Osteocyte (in vitro differentiated cells): ENCODE data around the gene C1QTNF8. TPM values are rescaled to one million over a fixed set of nuclear protein-coding genes. Genes with fewer than 3 reads are reported as not detected.

Experiments
- DNase-seq: peaks from one replicate; pipeline ENCODE4 v3.0.0; 2021; ENCODE audit warnings: mixed read lengths; ENCODE audit not compliant: unreplicated experiment; ENCODE audit errors: extremely low spot score
- H3K27ac Mint-ChIP-seq: one replicate; pipeline ENCODE4 v1.8.0; 2021; ENCODE audit warnings: mild to moderate bottlenecking, mixed read lengths; ENCODE audit not compliant: unreplicated experiment
- H3K27me3 Mint-ChIP-seq: one replicate; pipeline ENCODE4 v1.8.0; 2021; ENCODE audit warnings: mixed read lengths; ENCODE audit not compliant: unreplicated experiment
- H3K36me3 Mint-ChIP-seq: one replicate; pipeline ENCODE4 v1.8.0; 2021; ENCODE audit warnings: mixed read lengths; ENCODE audit not compliant: unreplicated experiment
- H3K4me1 Mint-ChIP-seq: one replicate; pipeline ENCODE4 v1.8.0; 2021; ENCODE audit warnings: mixed read lengths; ENCODE audit not compliant: unreplicated experiment
- H3K4me3 Mint-ChIP-seq: one replicate; pipeline ENCODE4 v1.8.0; 2021; ENCODE audit warnings: mild to moderate bottlenecking, moderate library complexity, mixed read lengths; ENCODE audit not compliant: unreplicated experiment
- H3K9me3 Mint-ChIP-seq: one replicate; pipeline ENCODE4 v1.8.0; 2021; ENCODE audit warnings: mixed read lengths; ENCODE audit not compliant: unreplicated experiment
- total RNA-seq: library from RNA; stranded (reverse); gene quantifications from 2 replicates; pipeline ENCODE4 v1.2.1, GENCODE V29; 2021
- TF ChIP-seq, protein P1 (sequence below): fragments of 200-600 bp; sonication (generic); IDR thresholded peaks from 2 replicates; pipeline ENCODE4 v1.5.0; 2021; ENCODE audit warnings: antibody characterized with exemption, mild to moderate bottlenecking, moderate library complexity

C1QTNF8 gene
- total RNA-seq, 1 donor from 2014 or later: not detected

DNA sequence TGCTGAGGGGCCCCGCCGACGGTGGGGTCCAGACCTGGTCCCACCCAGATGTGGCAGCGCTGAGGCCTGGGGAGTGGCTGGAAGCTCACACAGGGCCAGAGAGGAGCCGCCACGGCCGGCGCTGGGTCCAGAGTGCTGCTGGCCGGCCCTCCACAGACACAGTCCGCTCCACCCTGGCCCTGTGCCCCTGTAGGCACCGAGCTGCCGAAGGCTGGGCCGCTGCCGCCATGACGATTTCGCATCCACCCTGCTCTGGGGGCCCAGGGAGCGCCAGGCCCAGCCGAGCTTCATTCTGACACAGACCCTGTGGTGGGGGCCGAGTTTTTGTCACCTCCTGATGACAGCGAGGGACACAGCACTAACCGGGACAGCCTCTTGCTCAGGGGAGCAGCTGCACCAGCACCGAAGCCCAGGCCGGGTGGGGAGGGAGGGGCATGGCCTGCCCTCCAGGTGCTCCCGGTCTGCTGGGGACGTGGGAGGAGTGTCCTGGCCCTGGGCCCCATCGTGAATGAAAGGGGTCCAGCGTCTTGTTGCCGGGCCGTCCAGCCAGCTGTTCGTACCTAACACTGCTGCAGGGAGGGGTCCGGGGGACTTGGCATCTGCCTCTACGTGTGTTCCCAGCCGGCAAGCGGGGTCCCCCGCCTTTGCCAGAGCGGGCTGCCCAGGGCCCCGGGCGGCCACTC is 50.6 kb downstream of the C1QTNF8 start:
- Mint-ChIP-seq H3K27ac (no peak overlapping the region), H3K36me3 (no peaks in the 10 kb centered on the region), H3K27me3 (no peaks in the 10 kb centered on the region), H3K4me1 (no peaks in the 10 kb centered on the region), H3K4me3 (no peak overlapping the region), H3K9me3 (peaks cover 8% of the 10 kb centered on the region)
- DNase-seq: no peak
- TF ChIP-seq, protein P1, sequence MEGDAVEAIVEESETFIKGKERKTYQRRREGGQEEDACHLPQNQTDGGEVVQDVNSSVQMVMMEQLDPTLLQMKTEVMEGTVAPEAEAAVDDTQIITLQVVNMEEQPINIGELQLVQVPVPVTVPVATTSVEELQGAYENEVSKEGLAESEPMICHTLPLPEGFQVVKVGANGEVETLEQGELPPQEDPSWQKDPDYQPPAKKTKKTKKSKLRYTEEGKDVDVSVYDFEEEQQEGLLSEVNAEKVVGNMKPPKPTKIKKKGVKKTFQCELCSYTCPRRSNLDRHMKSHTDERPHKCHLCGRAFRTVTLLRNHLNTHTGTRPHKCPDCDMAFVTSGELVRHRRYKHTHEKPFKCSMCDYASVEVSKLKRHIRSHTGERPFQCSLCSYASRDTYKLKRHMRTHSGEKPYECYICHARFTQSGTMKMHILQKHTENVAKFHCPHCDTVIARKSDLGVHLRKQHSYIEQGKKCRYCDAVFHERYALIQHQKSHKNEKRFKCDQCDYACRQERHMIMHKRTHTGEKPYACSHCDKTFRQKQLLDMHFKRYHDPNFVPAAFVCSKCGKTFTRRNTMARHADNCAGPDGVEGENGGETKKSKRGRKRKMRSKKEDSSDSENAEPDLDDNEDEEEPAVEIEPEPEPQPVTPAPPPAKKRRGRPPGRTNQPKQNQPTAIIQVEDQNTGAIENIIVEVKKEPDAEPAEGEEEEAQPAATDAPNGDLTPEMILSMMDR: no peak

DNA sequence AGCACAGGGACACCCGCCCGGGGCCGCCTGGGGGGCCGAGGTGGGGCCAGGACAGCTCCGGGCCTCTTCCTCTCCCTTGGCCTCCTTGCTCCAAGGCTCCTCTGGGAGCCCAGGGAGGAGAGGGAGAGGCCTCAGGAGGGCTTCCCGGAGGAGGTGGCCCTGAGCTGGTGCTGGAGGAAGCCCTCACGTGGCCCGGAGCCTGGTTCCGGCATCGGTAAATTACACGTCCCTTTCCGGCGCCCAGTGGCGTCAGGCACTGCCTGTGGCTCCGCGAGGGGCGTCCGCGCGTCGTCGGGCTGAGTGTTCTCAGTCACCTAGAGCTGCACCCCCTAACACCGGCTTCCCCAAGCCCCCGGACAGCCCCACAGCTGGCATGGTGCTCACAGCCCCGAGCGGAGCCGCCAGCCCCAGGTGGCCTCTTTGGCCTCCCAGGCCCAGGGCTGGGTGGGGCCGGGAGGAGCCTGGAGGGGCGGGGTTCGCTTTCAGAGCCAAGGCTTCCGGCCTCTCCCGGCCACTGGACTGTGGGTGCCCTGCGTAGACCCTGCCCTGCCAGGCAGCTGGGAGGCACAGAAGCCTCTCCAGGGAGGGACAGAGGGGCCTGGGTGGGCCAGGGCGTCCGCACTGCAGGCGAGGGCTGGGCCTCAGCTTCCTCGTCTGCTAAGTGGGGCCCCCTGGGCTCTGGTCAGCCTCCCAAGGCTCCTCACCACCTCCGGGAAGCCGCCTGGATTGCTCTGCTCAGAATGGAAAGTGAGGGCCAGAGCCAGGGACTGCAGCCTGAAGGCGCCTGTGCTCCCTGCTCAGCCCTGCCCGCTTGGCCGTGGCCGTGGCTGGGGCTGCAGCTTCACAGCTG is 51.4 kb downstream of the C1QTNF8 start:
- peaks cover 8% of the 10 kb centered on the region for H3K9me3 Mint-ChIP-seq
- H3K4me1 Mint-ChIP-seq: no peaks in the 10 kb centered on the region
- TF ChIP-seq, protein P1: no peak
- H3K36me3 Mint-ChIP-seq: no peaks in the 10 kb centered on the region
- H3K27ac Mint-ChIP-seq: no peak overlapping the region
- no peak for DNase-seq
- H3K27me3 Mint-ChIP-seq: no peaks in the 10 kb centered on the region
- H3K4me3 Mint-ChIP-seq: no peak overlapping the region

DNA sequence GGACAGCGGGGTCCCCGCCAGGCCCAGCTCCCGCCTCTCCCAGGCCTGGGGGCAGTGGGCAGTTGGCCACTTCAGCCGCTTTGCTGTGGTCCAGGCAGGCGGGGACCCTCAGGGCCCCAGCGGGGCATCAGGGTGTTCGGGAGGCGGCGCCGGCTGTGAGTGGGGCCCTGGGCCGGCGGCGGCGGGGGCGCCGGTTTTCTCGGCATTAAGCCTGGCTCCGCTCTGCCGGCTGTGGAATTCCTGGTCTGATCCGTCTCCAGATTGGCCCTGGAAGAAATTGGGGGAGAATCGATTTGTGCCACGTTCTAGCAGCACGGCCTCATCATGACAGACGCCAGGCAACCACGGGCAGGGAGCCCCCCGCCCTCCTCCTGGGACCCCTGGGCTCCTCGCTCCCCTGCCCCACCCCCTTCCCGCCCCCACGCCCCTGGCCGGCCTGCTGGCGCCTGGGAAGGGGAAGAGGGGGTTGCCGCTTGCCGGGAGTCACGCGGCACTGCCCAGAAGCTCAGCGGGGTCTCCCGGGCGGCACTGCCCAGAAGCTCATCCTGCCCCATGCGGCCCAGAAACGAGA is 52.1 kb downstream of the C1QTNF8 start:
- H3K4me1 Mint-ChIP-seq: no peaks in the 10 kb centered on the region
- H3K9me3 Mint-ChIP-seq: peaks cover 8% of the 10 kb centered on the region
- DNase-seq: no peak
- TF ChIP-seq, protein P1: no peak
- H3K27ac Mint-ChIP-seq: no peak overlapping the region
- no peaks in the 10 kb centered on the region for H3K27me3 Mint-ChIP-seq
- no peaks in the 10 kb centered on the region for H3K36me3 Mint-ChIP-seq
- H3K4me3 Mint-ChIP-seq: no peak overlapping the region

DNA sequence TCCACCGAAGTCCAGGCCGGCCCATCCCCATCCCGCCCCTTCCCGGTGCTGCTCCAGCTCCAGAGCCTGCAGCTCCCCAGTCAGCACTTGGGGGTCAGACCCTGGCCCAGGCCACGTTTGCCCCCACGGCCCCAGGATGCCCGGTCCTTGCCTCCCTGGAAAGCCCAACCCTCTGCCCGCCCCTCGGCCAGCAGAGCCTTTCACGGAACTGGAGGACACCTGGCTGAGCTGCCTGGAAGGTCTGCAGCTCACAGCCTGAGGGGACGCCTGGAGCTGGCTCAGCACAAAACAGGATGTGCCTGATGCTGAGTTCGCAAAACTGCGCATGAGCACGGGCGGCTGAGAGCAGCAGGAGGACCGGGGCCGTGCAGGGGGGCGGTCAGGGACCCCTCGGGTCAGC is 53.2 kb downstream of the C1QTNF8 start:
- TF ChIP-seq, protein P1: no peak
- no peak overlapping the region for H3K27ac Mint-ChIP-seq
- no peak overlapping the region for H3K4me3 Mint-ChIP-seq
- H3K36me3 Mint-ChIP-seq: no peaks in the 10 kb centered on the region
- no peaks in the 10 kb centered on the region for H3K4me1 Mint-ChIP-seq
- peaks cover 8% of the 10 kb centered on the region for H3K9me3 Mint-ChIP-seq
- peaks cover 3% of the 10 kb centered on the region for H3K27me3 Mint-ChIP-seq
- DNase-seq: no peak
